HEK293 (cell line): ENCODE measurements around the gene KRTAP1-5.

Source experiments
- BCL11A ChIP-seq: fragments of 450-650 bp; formaldehyde crosslinking; IDR thresholded peaks from 2 replicates; pipeline ENCODE4 v1.5.1; 2016; ENCODE audit warnings: low read depth, missing biosample characterization, missing genetic modification characterization
- ZBTB21 ChIP-seq: fragments of 450-650 bp; formaldehyde crosslinking; IDR thresholded peaks from 2 replicates; pipeline ENCODE4 v1.5.1; 2017; ENCODE audit warnings: missing biosample characterization, missing genetic modification characterization
- ZNF146 ChIP-seq: fragments of 450-650 bp; formaldehyde crosslinking; IDR thresholded peaks from 2 replicates; pipeline ENCODE4 v1.5.1; 2016; ENCODE audit warnings: missing biosample characterization, missing genetic modification characterization
- ZNF2 ChIP-seq: fragments of 450-650 bp; formaldehyde crosslinking; IDR thresholded peaks from 2 replicates; pipeline ENCODE4 v1.5.1; 2016; ENCODE audit warnings: missing biosample characterization, missing genetic modification characterization
- TF ChIP-seq, protein P1 (sequence below): fragments of 450-650 bp; formaldehyde crosslinking; IDR thresholded peaks from 2 replicates; pipeline ENCODE4 v1.5.1; 2016; ENCODE audit warnings: missing biosample characterization, missing genetic modification characterization
- TF ChIP-seq, protein P2 (sequence below): fragments of 450-650 bp; formaldehyde crosslinking; IDR thresholded peaks from 2 replicates; pipeline ENCODE4 v1.5.1; 2016; ENCODE audit warnings: missing biosample characterization, missing genetic modification characterization

DNA sequence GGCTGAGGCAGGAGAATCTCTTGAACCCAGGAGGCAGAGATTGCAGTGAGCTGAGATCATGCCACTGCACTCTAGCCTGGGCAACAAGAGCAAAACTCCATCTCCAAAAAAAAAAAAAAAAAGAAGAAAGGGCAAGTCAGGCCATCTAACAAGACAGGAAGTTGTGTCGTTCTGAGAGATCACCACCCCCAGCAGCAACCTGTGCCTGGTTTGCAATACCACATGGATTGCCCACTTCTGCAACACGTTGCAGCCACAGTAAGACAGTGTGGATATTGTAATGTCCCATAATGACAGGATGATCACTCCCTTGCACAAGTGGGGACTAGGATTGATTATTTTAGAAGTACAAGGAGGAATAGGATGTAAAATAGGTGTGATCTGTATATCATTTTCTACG lies 42.0 kb upstream of the KRTAP1-5 start:
- TF ChIP-seq ZBTB21 (tag by site-specific recombination) (no peak), BCL11A (tag by site-specific recombination) (no peak), ZNF2 (tag by site-specific recombination) (no peak), ZNF146 (tag by site-specific recombination) (no peak)
- TF ChIP-seq, protein P1, sequence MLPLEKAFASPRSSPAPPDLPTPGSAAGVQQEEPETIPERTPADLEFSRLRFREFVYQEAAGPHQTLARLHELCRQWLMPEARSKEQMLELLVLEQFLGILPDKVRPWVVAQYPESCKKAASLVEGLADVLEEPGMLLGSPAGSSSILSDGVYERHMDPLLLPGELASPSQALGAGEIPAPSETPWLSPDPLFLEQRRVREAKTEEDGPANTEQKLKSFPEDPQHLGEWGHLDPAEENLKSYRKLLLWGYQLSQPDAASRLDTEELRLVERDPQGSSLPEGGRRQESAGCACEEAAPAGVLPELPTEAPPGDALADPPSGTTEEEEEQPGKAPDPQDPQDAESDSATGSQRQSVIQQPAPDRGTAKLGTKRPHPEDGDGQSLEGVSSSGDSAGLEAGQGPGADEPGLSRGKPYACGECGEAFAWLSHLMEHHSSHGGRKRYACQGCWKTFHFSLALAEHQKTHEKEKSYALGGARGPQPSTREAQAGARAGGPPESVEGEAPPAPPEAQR, result no peak
- TF ChIP-seq, protein P2, sequence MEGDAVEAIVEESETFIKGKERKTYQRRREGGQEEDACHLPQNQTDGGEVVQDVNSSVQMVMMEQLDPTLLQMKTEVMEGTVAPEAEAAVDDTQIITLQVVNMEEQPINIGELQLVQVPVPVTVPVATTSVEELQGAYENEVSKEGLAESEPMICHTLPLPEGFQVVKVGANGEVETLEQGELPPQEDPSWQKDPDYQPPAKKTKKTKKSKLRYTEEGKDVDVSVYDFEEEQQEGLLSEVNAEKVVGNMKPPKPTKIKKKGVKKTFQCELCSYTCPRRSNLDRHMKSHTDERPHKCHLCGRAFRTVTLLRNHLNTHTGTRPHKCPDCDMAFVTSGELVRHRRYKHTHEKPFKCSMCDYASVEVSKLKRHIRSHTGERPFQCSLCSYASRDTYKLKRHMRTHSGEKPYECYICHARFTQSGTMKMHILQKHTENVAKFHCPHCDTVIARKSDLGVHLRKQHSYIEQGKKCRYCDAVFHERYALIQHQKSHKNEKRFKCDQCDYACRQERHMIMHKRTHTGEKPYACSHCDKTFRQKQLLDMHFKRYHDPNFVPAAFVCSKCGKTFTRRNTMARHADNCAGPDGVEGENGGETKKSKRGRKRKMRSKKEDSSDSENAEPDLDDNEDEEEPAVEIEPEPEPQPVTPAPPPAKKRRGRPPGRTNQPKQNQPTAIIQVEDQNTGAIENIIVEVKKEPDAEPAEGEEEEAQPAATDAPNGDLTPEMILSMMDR (tag by site-specific recombination), result no peak
